H1 (cell line): ENCODE results near the gene TAS2R40. TPM values are rescaled to one million over a fixed set of nuclear protein-coding genes. Genes with fewer than 3 reads are reported as not detected.

ENCODE experiments used
- CTCF ChIA-PET: fragments of 300-600 bp; sonication (Branson Sonifier 250); formaldehyde crosslinking; loops from one replicate; lab custom pipeline; 2021; ENCODE audit not compliant: partially characterized antibody; lab: Charles Lee
- POLR2A ChIA-PET: fragments of 300-600 bp; sonication (Branson Sonifier 250); formaldehyde crosslinking; loops from one replicate; lab custom pipeline; 2021; ENCODE audit warnings: inconsistent platforms; ENCODE audit not compliant: partially characterized antibody; lab: Charles Lee
- DNase-seq, 2 experiments: peaks; one replicate each; pipeline versions ENCODE4 v3.0.0 to v3.0.0-alpha.2; 2010 to 2022; ENCODE audit warnings: low spot score in 2 of 2, low read depth in 1 of 2, mixed read lengths in 1 of 2
- FAIRE-seq: peaks from 2 replicates; lab custom pipeline; 2011; peaks lifted over from hg19 to GRCh38; lab: Jason Lieb, UNC
- H2AFZ ChIP-seq: 2 replicates; pipeline ENCODE4 v1.8.1; 2012; ENCODE audit warnings: low read length, inconsistent platforms
- H2AK5ac ChIP-seq: 2 replicates; pipeline ENCODE4 v1.6.1; 2013; ENCODE audit warnings: low read depth, low read length
- H2BK120ac ChIP-seq: replicated peaks from 2 replicates; pipeline ENCODE3; 2013; ENCODE audit warnings: low read depth, low read length, inconsistent platforms
- H2BK12ac ChIP-seq: 2 replicates; pipeline ENCODE4 v1.6.1; 2013; ENCODE audit warnings: low read depth, low read length
- H2BK15ac ChIP-seq: 2 replicates; pipeline ENCODE4 v1.6.1; 2013; ENCODE audit warnings: low read length
- H2BK20ac ChIP-seq: 2 replicates; pipeline ENCODE4 v1.6.1; 2013; ENCODE audit warnings: low read length
- H2BK5ac ChIP-seq: 2 replicates; pipeline ENCODE4 v1.6.1; 2013; ENCODE audit warnings: low read depth, low read length
- H3K14ac ChIP-seq: 2 replicates; pipeline ENCODE4 v1.6.1; 2013; ENCODE audit warnings: inconsistent platforms; ENCODE audit not compliant: insufficient read length
- H3K18ac ChIP-seq: 2 replicates; pipeline ENCODE4 v1.6.1; 2013; ENCODE audit warnings: low read length; ENCODE audit errors: extremely low read depth
- H3K23ac ChIP-seq: 2 replicates; pipeline ENCODE4 v1.6.1; 2013; ENCODE audit warnings: inconsistent platforms; ENCODE audit not compliant: insufficient read length
- H3K23me2 ChIP-seq: 2 replicates; pipeline ENCODE4 v1.6.1; 2013; ENCODE audit warnings: low read depth, low read length
- H3K27ac ChIP-seq: 2 replicates; pipeline ENCODE4 v1.6.1; 2011; ENCODE audit warnings: low read depth, low read length, inconsistent platforms
- H3K27me3 ChIP-seq, 4 experiments: replicated peaks in 1 of 4; 1 replicate in 1 of 4; 2 replicates in 3 of 4; pipeline versions ENCODE4 v1.6.1 to v1.8.1; 2011 to 2013; ENCODE audit warnings: low read length in 3 of 4, mild to moderate bottlenecking in 3 of 4, inconsistent platforms in 2 of 4, mixed read lengths in 2 of 4, moderate library complexity in 1 of 4; ENCODE audit not compliant: control insufficient read depth in 3 of 4, insufficient read depth in 3 of 4; ENCODE audit errors: extremely low read depth in 1 of 4
- H3K36me3 ChIP-seq, 4 experiments: 2 replicates each; pipeline versions ENCODE4 v1.6.1 to v1.8.1; 2011 to 2013; ENCODE audit warnings: mild to moderate bottlenecking in 4 of 4, low read length in 3 of 4, moderate library complexity in 2 of 4, control low read depth in 1 of 4, inconsistent platforms in 1 of 4; ENCODE audit not compliant: insufficient read depth in 4 of 4, control insufficient read depth in 2 of 4
- H3K4ac ChIP-seq: replicated peaks from 2 replicates; pipeline ENCODE3; 2013; ENCODE audit warnings: low read length, low read depth, mixed read lengths, inconsistent platforms; ENCODE audit not compliant: insufficient read length
- H3K4me1 ChIP-seq, 4 experiments: replicated peaks in 1 of 4; 1 replicate in 1 of 4; 2 replicates in 3 of 4; pipeline versions ENCODE4 v1.6.1 to v1.8.1; 2011 to 2013; ENCODE audit warnings: low read length in 3 of 4, inconsistent platforms in 2 of 4, mixed read lengths in 1 of 4; ENCODE audit not compliant: insufficient read depth in 4 of 4, control insufficient read depth in 3 of 4
- H3K4me2 ChIP-seq, 2 experiments: 2 replicates each; pipeline versions ENCODE4 v1.6.1 to v1.8.1; 2011 to 2013; ENCODE audit warnings: low read depth in 2 of 2, low read length in 2 of 2, control low read depth in 1 of 2, inconsistent platforms in 1 of 2, mild to moderate bottlenecking in 1 of 2; ENCODE audit not compliant: insufficient read depth in 1 of 2
- H3K4me3 ChIP-seq, 4 experiments: fragments of 200-600, 300-600 bp in 1 of 4; sonication (generic), shearing (Covaris generic), sonication (Bioruptor Twin) in 1 of 4; 2 replicates each; pipeline versions ENCODE4 v1.5.1 to v1.8.1; 2011 to 2016; ENCODE audit warnings: low read length in 4 of 4, low read depth in 3 of 4, control low read depth in 2 of 4, inconsistent platforms in 2 of 4, mild to moderate bottlenecking in 2 of 4, mixed read lengths in 1 of 4, moderate library complexity in 1 of 4; ENCODE audit not compliant: insufficient read depth in 2 of 4; ENCODE audit errors: extremely low read depth in 1 of 4
- H3K56ac ChIP-seq: replicated peaks from 2 replicates; pipeline ENCODE3; 2013; ENCODE audit warnings: low read depth, mild to moderate bottlenecking, mixed read lengths, low read length, inconsistent platforms; ENCODE audit not compliant: insufficient read length
- H3K79me1 ChIP-seq: 2 replicates; pipeline ENCODE4 v1.6.1; 2013; ENCODE audit warnings: low read depth, low read length, control low read depth
- H3K79me2 ChIP-seq, 2 experiments: 2 replicates each; pipeline versions ENCODE4 v1.6.1 to v1.8.1; 2012 to 2013; ENCODE audit warnings: low read length in 2 of 2, mild to moderate bottlenecking in 2 of 2, inconsistent platforms in 1 of 2; ENCODE audit not compliant: insufficient read depth in 2 of 2, control insufficient read depth in 1 of 2
- H3K9ac ChIP-seq, 4 experiments: replicated peaks in 1 of 4; 1 replicate in 1 of 4; 2 replicates in 3 of 4; pipeline versions ENCODE4 v1.6.1 to v1.8.1; 2011 to 2013; ENCODE audit warnings: low read depth in 3 of 4, low read length in 3 of 4, control low read depth in 2 of 4, mild to moderate bottlenecking in 2 of 4, moderate library complexity in 2 of 4, inconsistent platforms in 1 of 4; ENCODE audit errors: extremely low read depth in 1 of 4
- H3K9me3 ChIP-seq, 2 experiments: 2 replicates each; pipeline versions ENCODE4 v1.6.1 to v1.8.1; 2012 to 2013; ENCODE audit warnings: mild to moderate bottlenecking in 2 of 2, moderate library complexity in 2 of 2, control low read depth in 1 of 2, inconsistent platforms in 1 of 2, low read depth in 1 of 2, low read length in 1 of 2, mixed read lengths in 1 of 2; ENCODE audit not compliant: insufficient read depth in 2 of 2
- H4K20me1 ChIP-seq, 2 experiments: replicated peaks in 1 of 2; 2 replicates each; pipeline versions ENCODE3 to v1.8.1; 2011 to 2013; ENCODE audit warnings: inconsistent platforms in 2 of 2, low read length in 2 of 2, mild to moderate bottlenecking in 1 of 2; ENCODE audit not compliant: insufficient read depth in 2 of 2, control insufficient read depth in 1 of 2
- H4K5ac ChIP-seq: 2 replicates; pipeline ENCODE4 v1.6.1; 2013; ENCODE audit warnings: low read length, low read depth, mixed read lengths, inconsistent platforms; ENCODE audit not compliant: insufficient read length
- H4K8ac ChIP-seq: 2 replicates; pipeline ENCODE4 v1.8.0; 2013; ENCODE audit warnings: mild to moderate bottlenecking, moderate library complexity, low read length, inconsistent platforms; ENCODE audit not compliant: insufficient read depth; ENCODE audit errors: extremely low read depth
- H4K91ac ChIP-seq: replicated peaks from 2 replicates; pipeline ENCODE3; 2013; ENCODE audit warnings: low read length, mixed read lengths, inconsistent platforms; ENCODE audit not compliant: insufficient read length
- CREB1 ChIP-seq: IDR thresholded peaks from 2 replicates; pipeline ENCODE4 v1.6.1; 2012; ENCODE audit warnings: inconsistent platforms
- SIRT6 ChIP-seq: IDR thresholded peaks from one replicate; pipeline ENCODE4 v1.7.1; 2012; ENCODE audit warnings: low read length, inconsistent platforms
- TEAD4 ChIP-seq: IDR thresholded peaks from 2 replicates; pipeline ENCODE4 v1.6.1; 2012; ENCODE audit warnings: low read depth, low read length, inconsistent platforms, mixed read lengths
- polyA plus RNA-seq, 7 experiments: library from polyadenylated mRNA; depleted of rRNA in 3 of 7; stranded (reverse) in 5 of 7; unstranded in 2 of 7; fragments of >200 nt in 5 of 7; fragments of 200-250 nt in 2 of 7; gene quantifications; 1 replicate in 5 of 7; 2 replicates in 1 of 7; 4 replicates in 1 of 7; pipeline versions ENCODE4 v1.2.1 to v1.2.3, GENCODE V29; 2011 to 2013; ENCODE audit warnings: missing spikeins in 2 of 7, mixed read lengths in 2 of 7
- total RNA-seq: library from RNA; stranded (reverse); fragmentation: NEBNext Ultra II Directional; extraction: Animal tissue kit (Norgen Biotek cat#: 25700); gene quantifications from 2 replicates; pipeline ENCODE4 v1.2.1, GENCODE V29; 2021

Gene TAS2R40
- total and polyA plus RNA-seq, 2 of the 8 experiments (the other 6 are each of a cell fraction or from before 2014, with no cell fraction given) = not detected

- Histone ChIP-seq H3K4me1 (no peaks in the 10 kb centered on the region), H3K9me3 (no peaks in the 10 kb centered on the region), H4K5ac (no peak overlapping the region), H2BK20ac (no peak overlapping the region), H4K91ac (no peak overlapping the region), H3K14ac (no peak overlapping the region), H3K79me2 (no peaks in the 10 kb centered on the region), H2BK120ac (no peak overlapping the region), H3K23me2 (no peaks in the 10 kb centered on the region), H3K79me1 (no peaks in the 10 kb centered on the region), H2BK12ac (no peak overlapping the region), H2AFZ (no peak overlapping the region), H3K23ac (no peak overlapping the region), H3K4me3 (no peak overlapping the region), H3K56ac (no peak overlapping the region), H2BK15ac (no peak overlapping the region), H3K27ac (no peak overlapping the region), H3K18ac (no peak overlapping the region), H3K4ac (no peak overlapping the region), H3K9ac (no peak overlapping the region), H4K20me1 (no peaks in the 10 kb centered on the region), H2BK5ac (no peak overlapping the region), H4K8ac (no peak overlapping the region), H3K4me2 (no peak overlapping the region), H3K36me3 (no peaks in the 10 kb centered on the region), H2AK5ac (no peak overlapping the region), H3K27me3 (no peaks in the 10 kb centered on the region; a peak in 1 of 7 replicates)
- FAIRE-seq (no peak), DNase-seq (no peak)
- CTCF ChIA-PET = interaction anchor here (0.6 to 6.6 kb wide), 6 partner anchors 10 to 235 kb away, joined by 3 to 41 read pairs (median 4); no protein-coding TSS in a partner anchor
- POLR2A ChIA-PET = interaction anchor here (1.5 kb wide), 1 partner anchor 13 kb away, joined by 3 read pairs; the partner anchor contains the start of gene GSTK1
- no peak for TF ChIP-seq CREB1
- no peak for TF ChIP-seq TEAD4
- TF ChIP-seq SIRT6 = no peak
Observed at GRCh38 chr7:143250199-143250598, 28.4 kb downstream of the TAS2R40 start.
